HG02798 (cell line): Measurements from ENCODE around the gene LRRC15.

Experiments
- ATAC-seq: cut with Tn5 transposase; IDR thresholded peaks from one replicate; pipeline ENCODE4 v1.9.1; 2021; ENCODE audit warnings: mild to moderate bottlenecking; ENCODE audit not compliant: unreplicated experiment, poor library complexity

LRRC15 gene

DNA sequence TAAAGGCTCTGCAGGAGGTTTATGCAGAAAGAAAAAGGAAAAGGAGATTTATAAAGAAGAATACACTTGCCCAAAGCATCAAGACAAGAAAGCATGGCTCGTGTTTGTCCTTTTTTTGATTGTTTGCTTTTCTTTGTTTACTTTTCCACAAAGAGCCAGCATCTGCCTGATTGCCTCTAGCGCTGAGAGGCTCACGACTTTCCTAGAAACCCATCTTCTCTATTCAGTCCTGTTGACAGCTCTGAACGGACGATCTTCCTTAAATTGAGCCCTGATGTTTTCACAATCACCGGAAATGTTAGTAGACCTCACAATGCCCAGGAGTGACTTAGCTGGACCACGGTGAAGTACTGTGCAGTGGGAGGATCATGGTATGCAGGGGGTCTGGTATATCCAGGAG lies 17.1 kb upstream of the LRRC15 start:
- no peak for ATAC-seq

DNA sequence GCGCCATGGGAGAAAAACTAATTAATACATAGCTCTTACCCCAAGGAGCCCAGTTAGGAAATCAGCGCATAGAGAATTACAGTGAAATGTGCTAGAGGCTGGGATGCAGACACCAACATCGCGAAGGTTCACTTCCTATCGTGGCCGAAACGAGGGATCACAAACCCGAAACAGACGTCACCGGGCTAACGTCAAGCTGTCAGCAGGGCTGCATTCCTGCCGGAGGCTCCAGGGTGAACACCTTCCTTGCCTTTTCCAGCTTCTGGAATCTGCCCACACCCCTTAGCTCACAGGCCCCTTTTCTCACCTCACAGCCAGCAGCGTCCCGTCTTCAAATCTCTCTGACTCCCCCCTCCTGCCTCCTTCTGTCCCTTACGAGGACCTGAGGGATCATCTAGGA lies 16.5 kb upstream of the LRRC15 start:
- no peak for ATAC-seq

GRCh38 chr3:194384569-194385001 lies 15.0 kb upstream of the LRRC15 start:
- ATAC-seq = no peak

GRCh38 chr3:194384156-194384555 lies 14.6 kb upstream of the LRRC15 start:
- ATAC-seq = no peak

DNA sequence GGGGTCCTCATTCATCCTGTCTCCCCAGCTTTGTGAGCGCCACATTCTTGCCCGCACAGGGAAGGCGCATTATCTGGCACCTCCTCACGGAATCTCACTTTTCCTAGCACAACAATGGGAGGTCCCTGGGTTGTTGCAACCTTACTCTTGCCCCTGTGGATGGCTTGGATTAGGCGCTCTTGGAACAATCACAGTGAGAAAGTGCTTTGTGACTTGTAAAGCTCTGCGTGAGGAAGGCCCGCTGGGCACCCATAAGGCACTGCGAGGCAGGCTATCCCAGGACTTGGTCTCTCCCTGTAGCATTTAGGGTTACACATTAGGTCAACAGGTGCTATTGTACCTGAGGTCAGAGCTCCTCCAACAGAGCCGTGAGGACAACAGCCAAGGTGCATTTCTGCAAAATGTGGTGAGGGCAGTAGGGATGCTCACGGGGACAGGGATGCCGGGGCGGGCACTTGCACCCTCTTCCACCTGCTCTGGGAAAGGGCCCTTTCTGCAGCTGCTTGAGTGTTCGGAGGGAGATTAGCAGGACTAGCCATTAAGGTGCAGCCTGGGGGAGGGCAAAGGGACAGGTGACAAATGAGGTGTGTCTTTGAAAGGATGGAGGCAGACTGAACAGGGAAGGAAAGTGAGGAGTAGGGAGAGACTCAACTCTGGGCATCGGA lies 13.9 kb upstream of the LRRC15 start:
- ATAC-seq = no peak

DNA sequence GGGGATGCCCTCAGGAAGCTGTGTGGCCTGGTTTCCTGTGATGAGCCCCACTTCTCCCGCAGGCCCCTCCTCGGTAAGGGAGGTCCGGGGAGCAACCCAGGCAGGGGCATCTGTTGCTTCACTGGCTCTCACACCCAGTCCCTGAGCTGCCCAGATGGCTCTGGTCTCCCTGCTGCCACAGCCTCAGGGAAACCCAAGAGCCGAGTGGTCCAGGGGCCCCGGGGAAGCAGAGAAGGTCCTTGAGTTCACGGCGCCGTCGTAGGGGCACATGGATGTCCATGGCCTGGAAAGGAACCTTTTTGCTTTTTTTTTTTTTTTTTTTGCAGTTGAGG lies 13.3 kb upstream of the LRRC15 start:
- no peak for ATAC-seq

DNA sequence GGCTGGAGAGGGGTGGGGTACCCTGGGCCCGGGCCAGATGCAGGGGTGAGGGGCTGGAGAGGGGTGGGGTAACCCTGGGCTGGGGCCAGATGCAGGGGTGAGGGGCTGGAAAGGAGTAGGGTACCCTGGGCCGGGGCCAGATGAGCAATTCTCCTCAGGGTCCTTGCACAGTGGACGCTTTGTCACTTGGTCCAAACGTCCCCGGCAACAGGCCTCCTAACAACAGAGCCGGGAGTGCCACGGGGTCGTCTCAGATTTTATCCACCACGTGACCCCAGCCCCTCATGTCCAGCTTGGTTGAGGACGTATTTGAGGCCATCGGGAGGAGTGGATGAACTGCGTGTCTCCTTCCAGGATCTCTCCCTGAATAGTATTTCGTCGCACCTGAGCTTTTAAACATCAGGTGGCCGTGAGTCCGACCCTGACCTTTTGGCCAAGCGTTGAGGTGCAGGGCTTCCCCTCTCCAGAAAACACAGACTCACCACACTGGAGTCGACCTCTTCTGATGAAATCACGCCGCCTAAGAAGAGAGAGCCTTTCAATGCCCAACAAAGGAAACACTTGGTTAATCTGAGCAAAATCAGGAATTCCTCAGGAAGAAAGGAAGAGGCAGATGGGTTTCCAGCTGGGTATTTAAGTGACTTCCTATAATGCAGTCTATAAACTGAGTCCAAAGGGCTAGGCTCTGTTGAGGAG lies 12.8 kb upstream of the LRRC15 start:
- no peak for ATAC-seq

- no peak for ATAC-seq
Observed at GRCh38 chr3:194381460-194381875, 11.9 kb upstream of the LRRC15 start.

GRCh38 chr3:194380326-194380725 lies 10.8 kb upstream of the LRRC15 start:
- ATAC-seq = no peak

GRCh38 chr3:194379651-194380050 lies 10.1 kb upstream of the LRRC15 start:
- ATAC-seq = no peak

GRCh38 chr3:194379231-194379630 lies 9.7 kb upstream of the LRRC15 start:
- no peak for ATAC-seq

- no peak for ATAC-seq
Observed at GRCh38 chr3:194377708-194378107, 8.2 kb upstream of the LRRC15 start.

- no peak for ATAC-seq
Observed at GRCh38 chr3:194376241-194376560, 6.7 kb upstream of the LRRC15 start.

- ATAC-seq = no peak
Observed at GRCh38 chr3:194375473-194376240, 6.1 kb upstream of the LRRC15 start.

GRCh38 chr3:194374935-194375334 lies 5.4 kb upstream of the LRRC15 start:
- ATAC-seq = no peak

- ATAC-seq = no peak
Observed at GRCh38 chr3:194373899-194374298, 4.4 kb upstream of the LRRC15 start.

DNA sequence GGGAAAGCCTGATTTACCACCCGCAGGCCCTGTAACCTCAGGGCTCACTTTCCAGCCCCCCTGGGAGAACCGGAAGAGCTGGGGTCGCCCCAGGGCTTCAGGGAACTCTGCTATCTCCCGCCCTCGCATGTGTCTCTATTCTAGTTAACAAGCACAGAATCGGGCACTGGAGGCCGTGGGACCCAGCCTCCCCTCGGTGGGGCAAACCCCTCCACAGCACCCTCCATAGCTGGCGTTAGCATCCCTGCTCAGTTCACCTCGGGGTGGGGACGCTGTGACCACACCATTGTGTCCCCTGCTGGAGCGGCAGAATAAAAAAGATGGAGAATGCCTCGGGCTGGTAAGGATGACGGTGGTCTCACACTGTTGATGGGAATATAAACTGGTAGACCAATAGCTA lies 3.5 kb upstream of the LRRC15 start:
- ATAC-seq = no peak

DNA sequence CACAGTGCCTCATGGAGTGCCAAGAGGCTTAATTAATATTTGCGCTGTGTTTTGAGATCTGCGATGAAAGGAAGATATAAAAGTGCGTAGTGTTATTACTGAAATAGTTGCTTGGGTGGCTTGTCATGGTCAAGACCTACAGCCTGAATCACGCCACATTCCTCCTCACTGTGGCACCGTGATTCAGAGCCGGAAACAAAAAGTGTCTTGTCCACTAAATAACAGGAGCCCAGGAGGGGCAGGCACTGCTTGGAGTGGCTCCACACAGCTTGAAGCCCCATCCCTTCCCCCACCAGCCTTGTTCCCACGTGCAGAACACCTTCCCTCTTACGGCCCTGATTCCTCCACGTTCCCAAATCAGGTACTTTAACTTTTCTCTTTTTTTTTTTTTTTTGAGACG lies 1.2 kb upstream of the LRRC15 start:
- no peak for ATAC-seq

GRCh38 chr3:194368918-194369317 lies 625 bp downstream of the LRRC15 start:
- ATAC-seq = no peak

DNA sequence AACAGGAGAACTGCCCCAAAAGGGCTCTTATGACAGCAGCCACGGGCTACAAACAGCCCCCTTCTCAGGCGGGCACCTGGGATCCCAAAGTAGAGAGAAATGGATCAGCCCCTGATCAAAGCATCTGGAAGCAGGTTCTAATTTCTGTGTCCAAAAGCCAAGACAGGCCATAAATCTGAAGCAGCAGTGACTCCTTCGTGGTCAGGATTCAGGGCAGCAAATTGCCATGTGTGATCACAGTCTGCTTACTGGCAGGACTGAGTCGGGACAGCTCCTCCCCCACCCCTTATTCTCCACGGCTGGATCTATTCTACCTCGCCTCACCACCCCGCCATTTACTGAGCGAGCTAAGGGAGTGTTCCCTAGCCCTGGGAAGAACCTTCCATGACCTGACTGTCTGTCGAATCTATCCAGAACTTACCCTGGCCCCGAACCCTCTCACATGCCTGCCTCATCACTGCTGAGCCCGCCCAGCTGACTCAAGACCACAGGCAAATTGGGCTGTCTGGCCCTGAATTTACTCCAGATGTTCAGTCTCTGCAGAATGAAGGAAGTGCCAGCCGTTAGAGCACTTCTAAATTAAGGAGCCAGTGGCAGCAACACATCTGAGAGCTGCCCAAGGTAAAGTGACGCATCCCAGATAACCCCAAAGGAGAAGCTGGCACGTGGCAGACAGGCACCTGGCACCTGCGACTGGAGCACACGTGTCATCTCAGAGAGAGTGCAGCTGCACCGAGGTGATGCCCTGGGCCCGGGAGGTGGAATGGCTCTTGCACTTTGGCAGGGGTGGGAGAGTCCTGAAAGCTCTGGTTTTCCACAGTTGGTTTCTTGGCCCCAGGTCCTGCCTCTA lies 1.3 kb downstream of the LRRC15 start:
- ATAC-seq = no peak

GRCh38 chr3:194365978-194366490 lies 3.5 kb downstream of the LRRC15 start:
- no peak for ATAC-seq
